Skin of body (tissue), 3 donors: ENCODE data around the gene PCBP1. TPM values are rescaled to one million over a fixed set of nuclear protein-coding genes. Genes with fewer than 3 reads are reported as not detected.
"Not testable (repeated sequence)": the region's sequence is repeated elsewhere in the genome, so short reads cannot be mapped to it uniquely, and the experiment has no call there.

Experiments used
- DNase-seq: peaks from one replicate; lab custom pipeline; 2025; lab: John Stamatoyannopoulos, UW
- small RNA-seq: library from RNA; depleted of rRNA; stranded (forward); fragments of <200 nt; gene quantifications from one replicate; pipeline ENCODE3, GENCODE V24; 2014; ENCODE audit warnings: low replicate concordance
- total RNA-seq: library from RNA; depleted of rRNA; stranded (reverse); fragments of >200 nt; gene quantifications from one replicate; pipeline ENCODE4 v1.2.3, GENCODE V29; 2014

PCBP1 gene
- total RNA-seq, 1 donor from 2014 or later = 80.8 TPM

GRCh38 chr2:70123051-70123828 lies 36.0 kb downstream of the PCBP1 start:
- DNase-seq = peak; percentile 89

DNA sequence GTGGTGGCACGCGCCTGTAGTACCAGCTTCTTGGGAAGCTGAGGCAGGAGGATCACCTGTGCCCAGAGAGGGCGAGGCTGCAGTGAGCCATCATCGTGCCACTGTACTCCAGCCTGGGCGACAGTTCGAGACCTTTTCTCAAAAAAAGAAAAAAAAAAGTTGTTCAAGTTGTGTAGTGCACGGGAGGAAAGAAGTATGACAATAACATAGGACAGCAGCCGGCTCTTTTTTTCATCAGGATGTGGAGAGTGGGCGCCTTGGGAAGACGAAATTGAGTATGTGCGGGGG lies 36.5 kb downstream of the PCBP1 start:
- no peak for DNase-seq

DNA sequence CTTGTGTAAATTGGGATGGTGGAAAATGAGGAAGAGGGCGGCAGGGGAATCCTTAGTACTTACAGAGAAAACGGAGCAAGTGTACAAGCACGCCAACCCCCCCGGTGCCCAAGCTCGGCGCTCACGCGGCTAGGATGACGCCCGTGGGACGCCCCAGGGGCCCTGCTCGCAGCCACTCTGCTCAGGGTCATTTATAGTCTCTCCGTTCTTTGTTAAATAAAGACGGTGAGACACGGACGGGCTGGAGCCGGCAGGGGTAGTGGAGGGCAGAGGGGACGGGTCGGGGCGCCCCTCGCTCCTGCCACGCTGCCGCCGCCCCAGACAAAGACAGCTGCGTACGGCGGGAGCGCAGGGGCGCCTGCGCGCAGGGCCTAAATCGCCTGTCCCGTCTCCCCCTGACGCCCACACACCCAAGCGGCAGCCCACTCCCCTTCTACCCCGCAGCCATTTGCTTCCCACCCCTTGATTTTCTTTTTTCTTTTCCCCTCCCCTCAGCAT lies 37.8 kb downstream of the PCBP1 start:
- peak; percentile 35 for DNase-seq

DNA sequence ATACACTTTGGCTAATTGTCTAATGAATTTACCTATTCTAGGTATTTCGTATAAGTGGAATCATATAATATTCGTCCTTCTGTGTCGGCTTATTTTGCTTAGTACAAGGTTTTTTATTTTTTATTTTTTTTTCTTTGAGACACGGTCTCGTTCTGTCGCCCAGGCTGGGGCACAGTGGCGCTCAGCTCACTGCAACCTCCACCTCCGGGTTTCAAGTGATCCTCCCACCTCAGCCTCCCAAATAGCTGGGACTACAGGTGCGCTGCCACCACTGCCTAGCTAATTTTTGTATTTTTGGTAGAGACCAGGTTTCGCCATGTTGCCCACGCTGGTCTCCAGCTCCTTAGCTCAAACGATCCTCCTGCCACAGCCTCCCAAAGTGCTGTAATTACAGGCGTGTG lies 38.2 kb downstream of the PCBP1 start:
- no peak for DNase-seq

- DNase-seq = no peak
Observed at GRCh38 chr2:70126413-70126812, 39.1 kb downstream of the PCBP1 start.

DNA sequence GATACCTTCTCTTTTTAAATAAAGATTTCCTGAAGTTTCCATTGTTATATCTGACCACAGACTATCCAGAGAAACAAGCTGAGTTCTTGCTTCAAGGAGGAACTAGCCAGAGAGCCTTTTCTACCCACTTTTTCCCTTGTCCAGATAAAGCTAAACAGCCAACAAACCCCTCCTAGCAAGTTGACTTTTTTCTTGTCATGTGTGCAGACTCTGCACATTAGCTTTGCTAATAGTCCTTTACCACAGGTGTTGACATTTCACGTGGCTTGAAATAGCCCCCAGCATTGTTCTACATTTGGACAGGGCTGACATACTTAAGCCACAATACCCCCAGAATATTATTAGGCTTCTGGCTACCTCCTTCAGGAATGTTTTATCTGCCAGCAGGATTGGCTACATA lies 40.7 kb downstream of the PCBP1 start:
- no peak for DNase-seq

- DNase-seq = not testable (repeated sequence)
Observed at GRCh38 chr2:70131344-70132143, 44.3 kb downstream of the PCBP1 start.

DNA sequence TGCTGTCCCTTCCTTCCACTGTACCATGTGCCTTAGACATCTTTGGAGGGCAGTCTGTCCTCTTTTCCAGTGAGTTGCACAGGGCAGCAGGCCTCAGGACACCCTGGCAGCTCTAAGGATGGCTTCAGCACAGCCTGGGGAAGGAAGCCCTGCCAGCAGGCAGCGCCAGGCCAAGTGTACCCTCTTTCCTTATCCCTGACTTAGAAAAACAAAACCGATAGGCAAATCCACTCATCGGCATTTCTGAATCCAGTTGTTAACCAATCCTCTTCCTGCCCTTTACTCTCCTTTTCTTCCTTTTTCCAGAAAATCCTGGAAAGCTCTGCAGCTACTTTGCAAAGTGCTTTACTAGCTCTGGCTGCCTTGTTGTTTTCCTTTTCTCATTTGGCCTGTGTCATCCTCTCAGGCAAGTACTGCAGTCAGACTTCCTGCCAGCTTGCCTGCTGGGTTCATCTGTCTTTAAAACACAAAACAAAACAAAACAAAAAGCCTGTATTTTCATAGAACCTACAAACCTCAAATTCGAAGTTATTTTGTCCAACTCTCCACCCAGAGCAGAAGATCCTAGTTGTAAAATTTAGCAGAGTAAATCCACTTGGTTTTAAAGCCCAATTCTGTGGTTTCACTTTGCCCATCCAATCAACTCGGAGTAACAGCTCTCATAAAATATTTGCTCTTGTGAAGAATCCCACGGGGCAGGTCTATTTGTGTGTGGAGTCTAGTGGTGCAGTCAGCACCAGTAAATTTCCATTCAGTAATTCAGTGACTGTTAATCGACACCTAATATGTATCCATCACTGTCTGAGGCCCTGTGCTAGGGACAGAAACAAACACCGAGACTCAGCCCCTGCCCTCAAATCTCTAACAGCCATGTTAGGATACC lies 45.2 kb downstream of the PCBP1 start:
- DNase-seq = peak; percentile 86

- DNase-seq = no peak
Observed at GRCh38 chr2:70133127-70133452, 45.8 kb downstream of the PCBP1 start.

- DNase-seq = no peak
Observed at GRCh38 chr2:70133491-70134322, 46.4 kb downstream of the PCBP1 start.

DNA sequence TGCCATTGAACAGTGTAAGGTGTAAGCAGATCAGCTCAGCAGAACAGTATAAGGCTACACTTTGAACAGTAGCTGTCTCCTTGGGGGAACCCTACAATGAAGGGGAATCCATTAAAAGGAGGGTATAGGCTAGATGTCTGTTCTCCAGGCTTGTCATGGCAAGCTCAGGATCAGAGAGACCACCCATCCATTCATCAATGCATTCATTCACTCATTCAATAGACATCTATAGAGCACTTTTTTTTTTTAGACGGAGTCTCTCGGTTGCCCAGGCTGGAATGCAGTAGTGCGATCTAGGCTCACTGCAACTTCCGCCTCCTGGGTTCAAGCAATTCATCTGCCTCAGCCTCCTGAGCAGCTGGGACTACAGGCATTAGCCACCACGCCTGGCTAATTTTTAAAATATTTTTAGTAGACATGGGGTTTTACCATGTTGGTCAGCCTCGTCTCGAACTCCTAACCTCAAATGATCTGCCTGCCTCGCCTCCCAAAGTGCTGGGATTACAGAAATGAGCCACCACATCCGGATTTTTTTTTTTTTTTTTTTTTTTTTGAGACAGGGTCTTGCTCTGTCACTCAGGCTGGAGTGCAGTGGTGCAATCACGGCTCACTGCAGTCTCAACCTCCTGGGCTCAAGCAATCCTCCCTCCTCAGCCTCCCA lies 47.2 kb downstream of the PCBP1 start:
- not testable (repeated sequence) for DNase-seq

Small RNAs within 50 kb of the gene (small RNA-seq; reads per million reads assigned to genes)
- not detected for gene RN7SL470P

Other genes with a start within 250 kb of the PCBP1 start
- gene SNRNP27, start 193.5 kb upstream of the PCBP1 start, total RNA-seq = 40.5 TPM
- 29.5 TPM for gene MXD1, start 172.4 kb upstream of the PCBP1 start, total RNA-seq
- gene ASPRV1, start 125.8 kb upstream of the PCBP1 start, total RNA-seq = 39.5 TPM
- 11.5 TPM for gene C2orf42, start 103.5 kb downstream of the PCBP1 start, total RNA-seq
- 194 TPM for gene TIA1, start 161.2 kb downstream of the PCBP1 start, total RNA-seq
- gene PCYOX1, start 170.7 kb downstream of the PCBP1 start, total RNA-seq = 40.6 TPM
- gene SNRPG, start 206.3 kb downstream of the PCBP1 start, total RNA-seq = 85.0 TPM
- gene FAM136A, start 214.6 kb downstream of the PCBP1 start, total RNA-seq = 17.7 TPM